ENCODE measurements around the gene PTPRR.

Gene PTPRR

GRCh38 chr12:70590051-70590450 lies 330.5 kb downstream of the PTPRR start:
- peak; percentile 78 for DNase-seq
